Hippocampal formation (tissue), 2 donors: ENCODE data around the gene HGFAC.

Experiments used
- DNase-seq, 2 donors: peaks; one replicate each; lab custom pipeline; 2025; lab: John Stamatoyannopoulos, UW

Gene HGFAC

GRCh38 chr4:3486541-3487540, 45.1 kb downstream of the HGFAC start:
- DNase-seq: peak in 1 of 2 donors; percentile 24

DNA sequence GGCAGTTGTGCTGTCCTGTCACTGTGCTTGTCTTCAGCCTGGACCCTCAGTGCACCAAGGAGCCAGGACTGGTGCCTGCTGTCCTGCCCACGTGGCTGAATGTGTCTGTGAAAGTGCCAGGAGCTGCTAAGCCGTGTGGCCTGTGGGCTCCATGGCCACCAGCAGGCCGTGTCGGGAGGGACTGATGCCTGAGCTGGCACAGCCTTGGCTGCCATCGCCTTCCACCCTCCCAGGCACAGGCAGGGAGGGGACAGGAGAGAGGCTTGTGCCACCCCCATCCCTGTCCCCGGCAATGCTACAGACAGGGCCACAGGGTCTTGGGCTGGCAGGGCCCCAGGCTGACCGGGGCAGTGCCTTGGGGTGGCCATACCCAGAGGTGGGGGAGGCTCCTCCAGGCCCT, 46.1 kb downstream of the HGFAC start:
- no peak for DNase-seq

DNA sequence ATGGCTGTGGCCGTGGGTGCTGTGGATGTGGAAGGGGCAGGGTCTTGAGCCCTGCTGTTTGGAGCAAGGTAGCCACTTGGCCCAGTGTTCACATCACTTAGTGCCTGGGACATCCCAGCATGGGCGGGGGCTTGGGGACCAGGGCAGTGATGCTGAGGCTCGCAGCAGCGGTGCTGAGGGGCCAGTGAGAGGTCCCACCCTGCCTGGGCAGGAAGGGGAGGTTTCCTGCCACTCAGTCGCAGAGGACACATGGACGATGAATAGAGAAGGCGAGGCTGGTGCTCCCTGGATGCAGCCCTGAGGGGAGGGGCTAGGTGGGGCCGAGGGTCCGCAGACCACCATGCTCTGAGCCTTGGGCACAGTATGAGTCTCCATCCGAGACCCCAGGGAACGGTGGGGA, 47.1 kb downstream of the HGFAC start:
- no peak for DNase-seq

DNA sequence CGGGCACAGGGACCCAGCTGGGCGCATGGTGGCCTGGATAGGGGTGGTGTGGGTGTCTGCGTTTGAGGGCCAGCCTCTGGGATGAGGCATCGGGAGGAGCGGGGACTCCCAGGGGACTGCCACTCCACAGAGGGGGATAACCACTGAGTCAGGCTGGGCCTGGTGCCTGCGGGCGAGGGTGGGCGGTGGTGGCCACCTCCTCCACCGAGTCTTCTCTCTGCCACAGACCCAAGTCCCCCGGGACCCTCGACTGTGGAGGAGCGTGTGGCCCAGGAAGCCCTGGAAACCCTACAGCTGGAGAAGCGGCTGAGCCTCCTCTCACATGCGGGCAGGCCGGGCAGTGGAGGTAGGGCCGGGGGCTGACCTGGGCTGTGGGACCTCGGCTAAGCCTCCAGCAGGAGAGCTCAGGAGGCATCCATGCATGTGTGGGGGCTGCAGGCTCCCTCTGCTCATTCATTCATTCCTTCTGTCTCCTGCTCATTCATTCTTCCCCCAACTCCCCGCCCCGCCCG, 47.7 kb downstream of the HGFAC start:
- no peak for DNase-seq

DNA sequence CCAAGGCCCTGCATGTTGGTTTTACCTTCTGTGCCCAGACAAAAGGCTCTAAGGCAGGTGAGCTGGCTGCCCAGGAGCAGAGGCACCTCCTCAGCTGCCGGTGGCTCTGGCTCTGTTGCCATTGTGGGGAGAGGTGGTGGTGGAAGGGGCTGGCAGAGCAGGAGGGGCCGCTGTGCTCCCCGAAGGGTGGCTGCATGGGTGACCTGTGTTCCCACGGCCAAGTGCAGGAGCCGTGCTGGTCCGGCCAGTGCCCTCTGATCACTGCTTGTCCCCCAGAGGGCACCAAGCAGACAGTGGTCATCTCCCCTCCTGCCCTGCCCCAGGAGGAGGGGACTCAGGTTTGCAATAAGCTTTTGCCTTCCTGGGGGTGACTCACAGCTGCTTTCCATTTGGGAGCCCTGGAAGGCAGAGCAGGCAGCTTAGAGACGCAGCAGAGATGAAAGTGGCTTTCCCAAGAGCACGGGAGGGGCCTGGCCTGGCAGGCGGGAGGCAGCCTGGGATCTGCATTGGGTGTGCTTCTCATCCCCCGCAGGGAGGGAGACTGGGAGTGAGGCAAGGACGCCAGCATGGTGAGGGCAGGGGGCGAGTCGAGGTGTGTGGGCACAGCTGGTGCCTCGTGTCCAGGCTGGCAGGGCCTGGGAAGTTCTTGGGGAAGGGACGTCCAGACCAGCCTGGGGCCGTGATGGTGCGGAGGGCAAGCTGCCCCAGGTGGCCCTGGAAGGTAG, 50.1 kb downstream of the HGFAC start:
- DNase-seq: no peak

DNA sequence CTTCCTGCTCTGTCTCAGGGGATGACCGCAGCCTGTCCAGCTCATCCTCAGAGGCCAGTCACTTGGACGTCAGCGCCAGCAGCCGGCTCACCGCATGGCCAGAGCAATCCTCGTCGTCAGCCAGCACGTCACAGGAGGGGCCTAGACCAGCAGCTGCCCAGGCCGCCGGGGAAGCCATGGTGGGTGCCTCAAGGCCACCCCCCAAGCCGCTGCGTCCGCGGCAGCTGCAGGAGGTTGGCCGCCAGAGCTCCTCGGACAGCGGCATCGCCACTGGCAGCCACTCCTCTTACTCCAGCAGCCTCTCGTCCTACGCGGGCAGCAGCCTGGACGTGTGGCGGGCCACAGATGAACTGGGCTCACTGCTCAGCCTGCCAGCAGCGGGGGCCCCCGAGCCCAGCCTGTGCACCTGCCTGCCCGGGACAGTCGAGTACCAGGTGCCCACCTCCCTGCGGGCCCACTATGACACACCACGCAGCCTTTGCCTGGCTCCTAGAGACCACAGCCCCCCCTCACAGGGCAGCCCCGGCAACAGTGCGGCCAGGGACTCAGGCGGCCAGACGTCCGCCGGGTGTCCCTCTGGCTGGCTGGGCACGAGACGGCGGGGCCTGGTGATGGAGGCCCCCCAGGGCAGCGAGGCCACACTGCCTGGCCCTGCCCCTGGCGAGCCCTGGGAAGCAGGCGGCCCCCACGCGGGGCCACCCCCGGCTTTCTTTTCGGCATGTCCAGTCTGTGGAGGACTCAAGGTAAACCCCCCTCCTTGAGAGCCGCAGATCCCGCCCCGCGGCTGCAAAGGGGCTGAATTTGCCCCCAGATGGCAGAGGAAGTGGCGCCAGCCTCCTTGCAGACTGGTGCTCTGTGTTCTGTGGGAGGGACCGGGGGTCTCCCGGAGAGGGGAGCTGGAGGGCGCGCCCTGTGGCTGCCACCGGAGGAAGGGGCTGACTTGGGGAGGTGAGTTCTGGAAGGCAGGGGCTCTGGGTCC, 51.3 kb downstream of the HGFAC start:
- no peak for DNase-seq

DNA sequence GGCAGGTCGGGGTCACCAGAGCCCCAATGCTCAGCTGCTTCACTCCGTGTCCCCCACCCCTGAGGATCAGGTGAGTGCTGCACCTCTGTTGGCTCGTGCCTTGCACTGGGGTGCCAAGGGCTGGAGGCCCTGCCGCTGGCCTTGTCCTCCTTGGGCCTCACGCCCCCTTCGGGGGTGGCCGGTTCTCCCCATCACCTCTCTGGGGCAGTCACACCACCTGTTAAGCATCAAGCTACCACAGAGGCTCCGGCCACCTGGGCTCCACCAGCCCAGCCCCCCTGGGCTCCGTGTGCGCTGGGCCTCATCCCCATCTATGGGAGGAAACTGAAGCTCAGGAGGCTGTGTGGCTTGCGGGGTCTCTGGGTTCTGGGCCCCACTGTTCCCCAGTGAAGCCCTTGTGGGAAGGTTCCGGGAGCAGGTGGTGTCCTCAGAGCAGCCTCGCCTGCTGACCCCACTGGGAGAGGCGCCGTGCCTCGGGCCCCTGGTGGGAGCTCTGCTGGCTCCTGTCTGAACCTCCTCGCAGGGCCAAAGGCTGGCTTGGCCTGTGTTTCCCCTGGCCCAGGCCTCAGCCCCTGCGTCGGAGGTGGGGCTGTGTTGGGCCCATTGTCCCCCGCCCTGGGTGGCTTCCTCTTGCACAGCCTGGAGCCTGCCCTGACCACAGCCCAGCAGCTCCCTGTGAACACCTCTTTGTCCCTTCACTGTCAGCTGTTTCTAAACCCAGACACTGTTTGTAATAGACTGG, 52.1 kb downstream of the HGFAC start:
- DNase-seq: no peak

DNA sequence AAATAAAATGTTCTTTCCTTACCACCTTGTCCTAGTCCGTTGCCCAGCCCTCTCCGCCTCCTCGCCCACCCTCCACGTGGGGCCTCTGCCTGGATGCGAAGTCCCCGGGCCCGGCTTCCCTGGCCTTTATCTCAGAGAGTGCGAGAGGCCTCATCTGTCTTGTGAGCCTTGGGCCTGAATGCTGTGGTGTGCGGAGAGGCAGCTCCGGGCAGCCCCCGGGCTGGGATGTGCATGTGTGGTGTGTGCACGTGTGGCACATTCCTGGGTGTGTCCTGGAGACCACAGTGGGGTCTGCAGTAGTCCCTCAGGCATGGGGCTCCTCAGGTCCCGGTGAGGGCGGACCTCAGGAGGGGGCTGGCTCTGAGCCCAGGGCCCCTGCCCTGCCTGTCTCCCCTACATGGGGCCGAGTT, 52.7 kb downstream of the HGFAC start:
- no peak for DNase-seq

DNA sequence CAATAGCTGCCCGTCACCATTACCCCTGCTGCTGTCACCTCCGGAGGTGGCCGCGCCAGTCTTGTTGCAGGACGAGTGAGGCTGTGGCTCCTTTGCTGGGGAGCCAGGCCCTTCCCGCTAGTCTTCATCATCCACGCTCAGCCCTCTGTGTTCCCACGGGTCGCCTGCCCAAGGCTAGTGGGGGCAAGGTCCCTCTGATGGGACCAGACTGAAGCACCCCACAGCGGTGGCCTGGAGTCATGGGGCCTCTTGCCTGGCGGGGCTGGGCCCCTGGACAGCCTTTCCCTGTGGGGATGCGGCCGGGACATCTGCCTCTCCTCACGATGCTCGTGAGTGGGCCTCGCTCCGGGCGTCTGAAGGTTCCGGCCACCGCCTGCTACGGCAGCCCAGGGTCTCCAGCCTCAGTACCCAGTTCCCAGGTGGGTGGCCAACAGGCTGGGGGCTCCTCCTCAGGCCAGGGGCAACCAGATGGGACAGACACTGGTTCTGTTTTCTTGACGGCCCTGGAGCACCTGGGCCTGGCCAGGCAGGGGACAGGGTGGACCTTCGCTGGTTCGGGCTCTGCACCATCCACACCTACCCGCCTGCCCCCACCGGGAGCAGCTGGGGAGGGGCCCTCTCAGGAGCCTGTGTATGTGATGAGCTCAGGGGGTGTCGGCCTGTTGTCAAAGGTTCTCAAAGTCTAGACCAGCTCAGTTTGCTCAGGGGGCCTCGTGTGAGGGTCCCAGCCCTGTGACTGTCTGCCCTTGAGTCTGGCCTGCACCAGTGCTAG, 53.6 kb downstream of the HGFAC start:
- DNase-seq: no peak

GRCh38 chr4:3496021-3496420, 54.3 kb downstream of the HGFAC start:
- DNase-seq: no peak

DNA sequence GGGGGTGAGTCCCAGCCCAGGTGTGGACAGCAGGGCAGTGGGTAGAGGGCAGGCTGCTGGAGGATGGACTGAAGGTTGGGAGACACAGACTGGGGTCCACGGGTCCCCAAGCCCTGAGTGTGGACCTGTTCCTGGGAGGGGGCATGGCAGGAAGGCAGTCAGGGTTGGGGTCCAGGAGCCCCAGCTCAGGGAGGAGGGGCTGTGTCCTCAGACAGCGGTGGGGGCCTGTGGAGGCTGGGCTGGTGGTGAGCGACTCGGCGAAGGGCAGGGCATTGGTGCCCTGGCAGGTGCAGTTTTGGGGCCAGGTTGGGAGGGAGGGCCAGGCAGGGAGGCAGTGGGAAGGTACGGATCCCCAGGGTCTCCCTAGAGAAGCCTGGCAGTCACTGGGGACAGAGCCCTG, 55.3 kb downstream of the HGFAC start:
- DNase-seq: no peak

DNA sequence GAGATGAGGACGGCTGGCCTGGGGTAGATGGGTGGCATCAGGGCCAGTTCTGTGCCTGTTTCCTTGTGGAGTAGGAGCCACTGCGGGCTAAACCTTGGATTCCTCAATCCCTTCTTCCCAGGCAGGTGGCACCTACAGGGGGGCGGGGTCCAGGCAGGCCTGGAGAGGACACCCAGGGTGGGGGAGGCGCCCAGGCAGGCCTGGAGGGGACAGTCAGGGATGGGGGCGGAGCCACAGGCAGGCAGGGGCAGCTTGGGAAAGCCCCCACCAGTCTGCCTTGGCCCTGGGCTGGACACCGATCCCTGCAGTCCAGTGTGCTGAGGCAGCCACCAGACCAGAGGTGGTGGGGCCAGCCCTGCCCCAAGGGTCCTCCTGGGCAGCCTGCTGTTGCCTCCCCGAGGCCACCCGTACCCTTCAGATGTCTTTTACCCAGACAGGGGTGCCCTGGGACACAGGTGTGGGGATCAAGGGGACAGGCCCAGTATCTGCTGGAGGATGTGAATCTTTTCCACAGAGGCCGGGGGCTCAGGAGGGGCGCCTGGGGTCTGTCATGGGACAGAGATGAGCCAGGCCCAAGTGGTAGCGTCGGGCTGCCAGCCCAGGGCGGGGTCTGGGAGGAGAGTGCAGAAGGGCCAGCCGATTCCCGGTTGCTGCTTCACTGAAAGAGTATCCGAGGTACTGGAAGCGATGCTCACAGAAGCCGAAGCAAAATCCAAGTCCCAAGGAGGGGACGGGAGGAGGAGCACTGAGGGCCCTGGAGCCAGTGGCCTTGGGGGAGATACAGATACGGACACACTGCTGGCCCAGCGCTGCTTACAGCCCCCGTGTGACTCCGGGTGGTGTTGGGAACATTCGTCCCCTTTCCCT, 56.0 kb downstream of the HGFAC start:
- DNase-seq: no peak

DNA sequence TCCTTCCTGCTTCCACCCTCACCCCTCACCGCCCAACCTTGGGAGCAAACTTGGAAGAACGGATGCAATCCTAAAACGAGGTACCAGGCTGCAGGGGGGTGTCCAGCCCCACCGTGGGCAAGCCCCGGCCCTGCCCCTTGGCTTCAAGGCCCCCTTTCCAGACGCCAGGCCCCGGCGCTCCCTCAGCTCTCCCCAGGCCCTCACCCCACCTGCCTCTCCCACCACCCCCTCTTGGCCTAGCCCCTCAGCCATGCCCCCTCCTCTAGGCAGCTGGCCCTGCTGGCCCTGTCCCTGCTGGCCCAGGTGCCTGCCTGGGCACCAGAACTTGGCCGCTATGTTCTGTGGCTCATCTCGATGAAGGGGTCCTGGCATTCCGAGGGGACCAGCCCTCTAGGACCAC, 56.6 kb downstream of the HGFAC start:
- DNase-seq: no peak
